ENCODE measurements around the gene MSANTD7. TPM values are rescaled to one million over a fixed set of nuclear protein-coding genes. Genes with fewer than 3 reads are reported as not detected.

The MSANTD7 gene
- total and polyA plus RNA-seq, 2 of the 13 experiments (the other 11 are each of a cell fraction or from before 2014, with no cell fraction given) = 3.7 to 16.7 TPM

DNA sequence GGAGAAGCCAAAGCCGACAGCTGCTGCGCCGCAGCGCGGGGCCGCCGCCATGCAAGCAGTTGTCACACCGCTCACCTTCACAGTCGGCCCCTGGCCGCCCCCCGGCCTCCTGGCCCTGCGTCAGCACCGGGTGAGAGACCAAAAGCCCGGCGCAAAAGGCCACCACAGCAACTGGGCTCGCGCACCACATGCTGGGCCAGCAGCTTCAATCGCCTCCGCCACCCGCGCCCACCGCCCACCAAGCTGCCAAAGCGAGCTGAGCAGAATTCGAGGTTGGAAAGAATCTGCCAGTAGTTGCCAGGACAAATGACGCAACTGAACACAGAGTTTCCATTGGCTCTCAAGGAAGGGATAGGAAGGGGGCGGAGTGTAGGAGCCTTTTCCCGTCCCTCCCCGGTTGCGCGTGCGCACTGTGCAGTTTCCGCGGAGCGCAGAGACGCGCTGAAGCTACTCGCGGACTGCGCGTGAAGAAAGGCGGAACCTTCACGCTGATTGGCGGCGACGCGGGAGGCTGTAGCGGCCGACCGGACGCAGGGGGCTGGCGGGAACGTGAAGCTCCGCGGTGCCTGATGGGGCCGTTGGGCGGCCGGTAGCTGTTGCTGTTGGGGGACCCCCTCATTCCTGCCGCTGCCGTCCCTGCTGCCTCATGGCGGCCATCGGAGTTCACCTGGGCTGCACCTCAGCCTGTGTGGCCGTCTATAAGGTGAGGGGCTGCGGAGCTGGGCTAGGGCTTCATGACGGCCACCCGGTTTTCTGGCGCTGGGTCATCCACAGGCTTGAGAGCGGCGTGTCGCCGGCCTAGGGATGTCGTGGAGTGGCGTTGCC lies at the start of gene MSANTD7, which contains the start of the genes CDNF and HSPA14 (continued):
- TF ChIP-seq, protein P1, sequence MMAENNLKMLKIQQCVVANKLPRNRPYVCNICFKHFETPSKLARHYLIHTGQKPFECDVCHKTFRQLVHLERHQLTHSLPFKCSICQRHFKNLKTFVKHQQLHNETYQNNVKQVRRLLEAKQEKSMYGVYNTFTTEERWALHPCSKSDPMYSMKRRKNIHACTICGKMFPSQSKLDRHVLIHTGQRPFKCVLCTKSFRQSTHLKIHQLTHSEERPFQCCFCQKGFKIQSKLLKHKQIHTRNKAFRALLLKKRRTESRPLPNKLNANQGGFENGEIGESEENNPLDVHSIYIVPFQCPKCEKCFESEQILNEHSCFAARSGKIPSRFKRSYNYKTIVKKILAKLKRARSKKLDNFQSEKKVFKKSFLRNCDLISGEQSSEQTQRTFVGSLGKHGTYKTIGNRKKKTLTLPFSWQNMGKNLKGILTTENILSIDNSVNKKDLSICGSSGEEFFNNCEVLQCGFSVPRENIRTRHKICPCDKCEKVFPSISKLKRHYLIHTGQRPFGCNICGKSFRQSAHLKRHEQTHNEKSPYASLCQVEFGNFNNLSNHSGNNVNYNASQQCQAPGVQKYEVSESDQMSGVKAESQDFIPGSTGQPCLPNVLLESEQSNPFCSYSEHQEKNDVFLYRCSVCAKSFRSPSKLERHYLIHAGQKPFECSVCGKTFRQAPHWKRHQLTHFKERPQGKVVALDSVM (CRISPR knock-in tag; IDR thresholded peaks at IDR 0.05) = no peak
- TF ChIP-seq, protein P2, sequence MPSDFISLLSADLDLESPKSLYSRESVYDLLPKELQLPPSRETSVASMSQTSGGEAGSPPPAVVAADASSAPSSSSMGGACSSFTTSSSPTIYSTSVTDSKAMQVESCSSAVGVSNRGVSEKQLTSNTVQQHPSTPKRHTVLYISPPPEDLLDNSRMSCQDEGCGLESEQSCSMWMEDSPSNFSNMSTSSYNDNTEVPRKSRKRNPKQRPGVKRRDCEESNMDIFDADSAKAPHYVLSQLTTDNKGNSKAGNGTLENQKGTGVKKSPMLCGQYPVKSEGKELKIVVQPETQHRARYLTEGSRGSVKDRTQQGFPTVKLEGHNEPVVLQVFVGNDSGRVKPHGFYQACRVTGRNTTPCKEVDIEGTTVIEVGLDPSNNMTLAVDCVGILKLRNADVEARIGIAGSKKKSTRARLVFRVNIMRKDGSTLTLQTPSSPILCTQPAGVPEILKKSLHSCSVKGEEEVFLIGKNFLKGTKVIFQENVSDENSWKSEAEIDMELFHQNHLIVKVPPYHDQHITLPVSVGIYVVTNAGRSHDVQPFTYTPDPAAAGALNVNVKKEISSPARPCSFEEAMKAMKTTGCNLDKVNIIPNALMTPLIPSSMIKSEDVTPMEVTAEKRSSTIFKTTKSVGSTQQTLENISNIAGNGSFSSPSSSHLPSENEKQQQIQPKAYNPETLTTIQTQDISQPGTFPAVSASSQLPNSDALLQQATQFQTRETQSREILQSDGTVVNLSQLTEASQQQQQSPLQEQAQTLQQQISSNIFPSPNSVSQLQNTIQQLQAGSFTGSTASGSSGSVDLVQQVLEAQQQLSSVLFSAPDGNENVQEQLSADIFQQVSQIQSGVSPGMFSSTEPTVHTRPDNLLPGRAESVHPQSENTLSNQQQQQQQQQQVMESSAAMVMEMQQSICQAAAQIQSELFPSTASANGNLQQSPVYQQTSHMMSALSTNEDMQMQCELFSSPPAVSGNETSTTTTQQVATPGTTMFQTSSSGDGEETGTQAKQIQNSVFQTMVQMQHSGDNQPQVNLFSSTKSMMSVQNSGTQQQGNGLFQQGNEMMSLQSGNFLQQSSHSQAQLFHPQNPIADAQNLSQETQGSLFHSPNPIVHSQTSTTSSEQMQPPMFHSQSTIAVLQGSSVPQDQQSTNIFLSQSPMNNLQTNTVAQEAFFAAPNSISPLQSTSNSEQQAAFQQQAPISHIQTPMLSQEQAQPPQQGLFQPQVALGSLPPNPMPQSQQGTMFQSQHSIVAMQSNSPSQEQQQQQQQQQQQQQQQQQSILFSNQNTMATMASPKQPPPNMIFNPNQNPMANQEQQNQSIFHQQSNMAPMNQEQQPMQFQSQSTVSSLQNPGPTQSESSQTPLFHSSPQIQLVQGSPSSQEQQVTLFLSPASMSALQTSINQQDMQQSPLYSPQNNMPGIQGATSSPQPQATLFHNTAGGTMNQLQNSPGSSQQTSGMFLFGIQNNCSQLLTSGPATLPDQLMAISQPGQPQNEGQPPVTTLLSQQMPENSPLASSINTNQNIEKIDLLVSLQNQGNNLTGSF (CRISPR knock-in tag; IDR thresholded peaks at IDR 0.05) = no peak; the same call in 1 of the 2 replicates
- no peak for TF ChIP-seq ZSCAN12 (CRISPR knock-in tag; IDR thresholded peaks at IDR 0.05)
- TF ChIP-seq, protein P3, sequence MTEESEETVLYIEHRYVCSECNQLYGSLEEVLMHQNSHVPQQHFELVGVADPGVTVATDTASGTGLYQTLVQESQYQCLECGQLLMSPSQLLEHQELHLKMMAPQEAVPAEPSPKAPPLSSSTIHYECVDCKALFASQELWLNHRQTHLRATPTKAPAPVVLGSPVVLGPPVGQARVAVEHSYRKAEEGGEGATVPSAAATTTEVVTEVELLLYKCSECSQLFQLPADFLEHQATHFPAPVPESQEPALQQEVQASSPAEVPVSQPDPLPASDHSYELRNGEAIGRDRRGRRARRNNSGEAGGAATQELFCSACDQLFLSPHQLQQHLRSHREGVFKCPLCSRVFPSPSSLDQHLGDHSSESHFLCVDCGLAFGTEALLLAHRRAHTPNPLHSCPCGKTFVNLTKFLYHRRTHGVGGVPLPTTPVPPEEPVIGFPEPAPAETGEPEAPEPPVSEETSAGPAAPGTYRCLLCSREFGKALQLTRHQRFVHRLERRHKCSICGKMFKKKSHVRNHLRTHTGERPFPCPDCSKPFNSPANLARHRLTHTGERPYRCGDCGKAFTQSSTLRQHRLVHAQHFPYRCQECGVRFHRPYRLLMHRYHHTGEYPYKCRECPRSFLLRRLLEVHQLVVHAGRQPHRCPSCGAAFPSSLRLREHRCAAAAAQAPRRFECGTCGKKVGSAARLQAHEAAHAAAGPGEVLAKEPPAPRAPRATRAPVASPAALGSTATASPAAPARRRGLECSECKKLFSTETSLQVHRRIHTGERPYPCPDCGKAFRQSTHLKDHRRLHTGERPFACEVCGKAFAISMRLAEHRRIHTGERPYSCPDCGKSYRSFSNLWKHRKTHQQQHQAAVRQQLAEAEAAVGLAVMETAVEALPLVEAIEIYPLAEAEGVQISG (CRISPR knock-in tag; IDR thresholded peaks at IDR 0.05) = peak; percentile 76
- peak; percentile 68; the same call in 1 of the 2 replicates for TF ChIP-seq ZIK1 (CRISPR knock-in tag; IDR thresholded peaks at IDR 0.05; ENCODE audit: borderline replicate concordance, low read depth)
- peak; percentile 87; the same call in 1 of the 2 replicates for TF ChIP-seq ZNF441 (CRISPR knock-in tag; IDR thresholded peaks at IDR 0.05; ENCODE audit: borderline replicate concordance)
- TF ChIP-seq, protein P4, sequence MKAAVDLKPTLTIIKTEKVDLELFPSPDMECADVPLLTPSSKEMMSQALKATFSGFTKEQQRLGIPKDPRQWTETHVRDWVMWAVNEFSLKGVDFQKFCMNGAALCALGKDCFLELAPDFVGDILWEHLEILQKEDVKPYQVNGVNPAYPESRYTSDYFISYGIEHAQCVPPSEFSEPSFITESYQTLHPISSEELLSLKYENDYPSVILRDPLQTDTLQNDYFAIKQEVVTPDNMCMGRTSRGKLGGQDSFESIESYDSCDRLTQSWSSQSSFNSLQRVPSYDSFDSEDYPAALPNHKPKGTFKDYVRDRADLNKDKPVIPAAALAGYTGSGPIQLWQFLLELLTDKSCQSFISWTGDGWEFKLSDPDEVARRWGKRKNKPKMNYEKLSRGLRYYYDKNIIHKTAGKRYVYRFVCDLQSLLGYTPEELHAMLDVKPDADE (CRISPR knock-in tag; IDR thresholded peaks at IDR 0.05) = 0 out of 2 replicates have a peak, but pooled peaks have one; percentile 72
- TF ChIP-seq, protein P5, sequence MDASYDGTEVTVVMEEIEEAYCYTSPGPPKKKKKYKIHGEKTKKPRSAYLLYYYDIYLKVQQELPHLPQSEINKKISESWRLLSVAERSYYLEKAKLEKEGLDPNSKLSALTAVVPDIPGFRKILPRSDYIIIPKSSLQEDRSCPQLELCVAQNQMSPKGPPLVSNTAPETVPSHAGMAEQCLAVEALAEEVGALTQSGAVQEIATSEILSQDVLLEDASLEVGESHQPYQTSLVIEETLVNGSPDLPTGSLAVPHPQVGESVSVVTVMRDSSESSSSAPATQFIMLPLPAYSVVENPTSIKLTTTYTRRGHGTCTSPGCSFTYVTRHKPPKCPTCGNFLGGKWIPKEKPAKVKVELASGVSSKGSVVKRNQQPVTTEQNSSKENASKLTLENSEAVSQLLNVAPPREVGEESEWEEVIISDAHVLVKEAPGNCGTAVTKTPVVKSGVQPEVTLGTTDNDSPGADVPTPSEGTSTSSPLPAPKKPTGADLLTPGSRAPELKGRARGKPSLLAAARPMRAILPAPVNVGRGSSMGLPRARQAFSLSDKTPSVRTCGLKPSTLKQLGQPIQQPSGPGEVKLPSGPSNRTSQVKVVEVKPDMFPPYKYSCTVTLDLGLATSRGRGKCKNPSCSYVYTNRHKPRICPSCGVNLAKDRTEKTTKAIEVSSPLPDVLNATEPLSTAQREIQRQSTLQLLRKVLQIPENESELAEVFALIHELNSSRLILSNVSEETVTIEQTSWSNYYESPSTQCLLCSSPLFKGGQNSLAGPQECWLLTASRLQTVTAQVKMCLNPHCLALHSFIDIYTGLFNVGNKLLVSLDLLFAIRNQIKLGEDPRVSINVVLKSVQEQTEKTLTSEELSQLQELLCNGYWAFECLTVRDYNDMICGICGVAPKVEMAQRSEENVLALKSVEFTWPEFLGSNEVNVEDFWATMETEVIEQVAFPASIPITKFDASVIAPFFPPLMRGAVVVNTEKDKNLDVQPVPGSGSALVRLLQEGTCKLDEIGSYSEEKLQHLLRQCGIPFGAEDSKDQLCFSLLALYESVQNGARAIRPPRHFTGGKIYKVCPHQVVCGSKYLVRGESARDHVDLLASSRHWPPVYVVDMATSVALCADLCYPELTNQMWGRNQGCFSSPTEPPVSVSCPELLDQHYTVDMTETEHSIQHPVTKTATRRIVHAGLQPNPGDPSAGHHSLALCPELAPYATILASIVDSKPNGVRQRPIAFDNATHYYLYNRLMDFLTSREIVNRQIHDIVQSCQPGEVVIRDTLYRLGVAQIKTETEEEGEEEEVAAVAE (CRISPR knock-in tag; IDR thresholded peaks at IDR 0.05; ENCODE audit: borderline replicate concordance) = no peak
- TF ChIP-seq EP300 (IDR thresholded peaks at IDR 0.05; ENCODE audit: low read depth in 2 of 2, low read length in 2 of 2) = peak; percentile 18 to 19; a peak in 1 of 4 replicates
- no peak for TF ChIP-seq EP300 (CRISPR knock-in tag; IDR thresholded peaks at IDR 0.05; ENCODE audit: borderline replicate concordance)
- peak; percentile 86 for TF ChIP-seq HOXA5 (CRISPR knock-in tag; IDR thresholded peaks at IDR 0.05)
